ENCODE data around the gene PRKN.

DNA sequence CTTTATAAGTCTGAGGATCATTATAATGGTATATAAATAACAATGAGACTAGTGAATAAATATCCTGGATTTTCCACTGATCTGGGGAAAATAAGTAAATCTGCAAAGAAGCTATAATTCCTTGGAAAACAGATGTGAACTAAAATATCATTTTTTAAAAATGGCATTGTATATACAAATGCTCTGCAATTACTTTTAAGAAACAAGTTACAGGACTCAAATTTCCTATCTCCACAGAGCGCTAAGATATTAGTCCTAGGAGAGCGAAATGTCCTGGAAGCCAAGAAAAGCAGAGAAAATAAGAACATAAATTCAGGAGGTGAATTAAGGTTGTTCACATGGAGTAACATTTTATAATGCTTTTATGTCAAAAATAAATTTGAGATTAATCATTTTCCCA, 61.3 kb downstream of the PRKN start:
- TF ChIP-seq, protein P1, sequence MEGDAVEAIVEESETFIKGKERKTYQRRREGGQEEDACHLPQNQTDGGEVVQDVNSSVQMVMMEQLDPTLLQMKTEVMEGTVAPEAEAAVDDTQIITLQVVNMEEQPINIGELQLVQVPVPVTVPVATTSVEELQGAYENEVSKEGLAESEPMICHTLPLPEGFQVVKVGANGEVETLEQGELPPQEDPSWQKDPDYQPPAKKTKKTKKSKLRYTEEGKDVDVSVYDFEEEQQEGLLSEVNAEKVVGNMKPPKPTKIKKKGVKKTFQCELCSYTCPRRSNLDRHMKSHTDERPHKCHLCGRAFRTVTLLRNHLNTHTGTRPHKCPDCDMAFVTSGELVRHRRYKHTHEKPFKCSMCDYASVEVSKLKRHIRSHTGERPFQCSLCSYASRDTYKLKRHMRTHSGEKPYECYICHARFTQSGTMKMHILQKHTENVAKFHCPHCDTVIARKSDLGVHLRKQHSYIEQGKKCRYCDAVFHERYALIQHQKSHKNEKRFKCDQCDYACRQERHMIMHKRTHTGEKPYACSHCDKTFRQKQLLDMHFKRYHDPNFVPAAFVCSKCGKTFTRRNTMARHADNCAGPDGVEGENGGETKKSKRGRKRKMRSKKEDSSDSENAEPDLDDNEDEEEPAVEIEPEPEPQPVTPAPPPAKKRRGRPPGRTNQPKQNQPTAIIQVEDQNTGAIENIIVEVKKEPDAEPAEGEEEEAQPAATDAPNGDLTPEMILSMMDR (IDR thresholded peaks at IDR 0.05) = no peak
- TF ChIP-seq EZH2 (IDR thresholded peaks at IDR 0.05) (no peak), EZH2phosphoT487 (IDR thresholded peaks at IDR 0.05) (no peak)

Data from neural progenitor cell (in vitro differentiated cells).